Measurements from ENCODE around the gene GRID1. TPM values are rescaled to one million over a fixed set of nuclear protein-coding genes. Genes with fewer than 3 reads are reported as not detected.

GRID1 gene
- total and polyA plus RNA-seq, 10 of the 15 experiments (the other 5 are each of a cell fraction or from before 2014, with no cell fraction given): 0.04 to 0.62 (median 0.08) TPM; not detected in 5

- DNase-seq (ENCODE audit: low read depth, low spot score) (no peak), FAIRE-seq (no peak), ATAC-seq (no peak)
- Histone ChIP-seq H3K27ac (ENCODE audit: control insufficient read depth, insufficient read depth) (no peak overlapping the region), H3K27me3 (replicated peaks in 1 of 2; ENCODE audit: control insufficient read depth in 2 of 2, insufficient read depth in 2 of 2, low read length in 1 of 2) (no peaks in the 10 kb centered on the region; a peak in 1 of 4 replicates), H3K4me2 (ENCODE audit: control insufficient read depth, insufficient read depth) (no peak overlapping the region), H3K36me3 (ENCODE audit: control insufficient read depth in 2 of 2, insufficient read depth in 2 of 2, low read length in 1 of 2) (no peaks in the 10 kb centered on the region), H3K9ac (ENCODE audit: control insufficient read depth, insufficient read depth, low read length) (no peak overlapping the region), H2AFZ (ENCODE audit: control insufficient read depth, low read depth, low read length) (no peak overlapping the region), H3K4me1 (ENCODE audit: control insufficient read depth, insufficient read depth, low read length) (no peaks in the 10 kb centered on the region), H3K4me3 (no peak overlapping the region), H4K20me1 (ENCODE audit: control insufficient read depth, insufficient read depth) (no peaks in the 10 kb centered on the region), H3K79me2 (ENCODE audit: control insufficient read depth, insufficient read depth, low read length) (no peaks in the 10 kb centered on the region), H3K9me3 (replicated peaks; ENCODE audit: control insufficient read depth, insufficient read depth, low read length) (no peaks in the 10 kb centered on the region)
- in situ Hi-C loops (cut with MboI) (no loop called here), intact Hi-C loops (cut with micrococcal nuclease; ENCODE audit: unreplicated experiment) (no loop called here)
- BruUV-seq (replicated peaks): no TSS peak
- RAD21 ChIA-PET (ENCODE audit: unreplicated experiment): no interaction called here
- CTCF ChIA-PET: no interaction called here
- 0% methylated on average over 2 of the region's 2 CpGs for WGBS (ENCODE audit: insufficient coverage, insufficient replicate concordance, low lambda C conversion rate, missing lambda C conversion rate)
- TF ChIP-seq PML (IDR thresholded peaks at IDR 0.05; ENCODE audit: low read length): no peak
- no peak for TF ChIP-seq NFXL1 (IDR thresholded peaks at IDR 0.05; ENCODE audit: borderline replicate concordance)
- no peak for TF ChIP-seq STAT3 (IDR thresholded peaks at IDR 0.05; ENCODE audit: low read depth, low read length)
- no peak for TF ChIP-seq SMAD5 (IDR thresholded peaks at IDR 0.05; ENCODE audit: low read depth)
- TF ChIP-seq BCL11A (IDR thresholded peaks at IDR 0.05; ENCODE audit: low read depth, low read length): no peak
- no peak for TF ChIP-seq ZNF622 (IDR thresholded peaks at IDR 0.05)
- no peak for TF ChIP-seq E2F8 (IDR thresholded peaks at IDR 0.05; ENCODE audit: low read depth, partially characterized antibody)
- TF ChIP-seq USF1 (IDR thresholded peaks at IDR 0.05; ENCODE audit: borderline replicate concordance, extremely low read length, insufficient read depth, low read depth, low read length): no peak
- TF ChIP-seq EP300 (IDR thresholded peaks at IDR 0.05; ENCODE audit: borderline replicate concordance in 1 of 2, control insufficient read depth in 1 of 2, low read depth in 2 of 2, low read length in 2 of 2): no peak
- TF ChIP-seq POLR2A (IDR thresholded peaks at IDR 0.05; ENCODE audit: low read depth, low read length): no peak
- TF ChIP-seq LARP7 (IDR thresholded peaks at IDR 0.05): no peak
- TF ChIP-seq ESRRA (IDR thresholded peaks at IDR 0.05; ENCODE audit: low read length): no peak
- no peak for TF ChIP-seq SMAD1 (IDR thresholded peaks at IDR 0.05; ENCODE audit: low read depth, partially characterized antibody)
- no peak for TF ChIP-seq POLR2AphosphoS5 (IDR thresholded peaks at IDR 0.05; ENCODE audit: low read length)
- TF ChIP-seq MEF2B (IDR thresholded peaks at IDR 0.05; ENCODE audit: partially characterized antibody, poor library complexity, severe bottlenecking): no peak
- no peak for TF ChIP-seq GABPA (IDR thresholded peaks at IDR 0.05; ENCODE audit: low read depth)
- no peak for TF ChIP-seq PKNOX1 (IDR thresholded peaks at IDR 0.05)
- no peak for TF ChIP-seq BHLHE40 (IDR thresholded peaks at IDR 0.05; ENCODE audit: borderline replicate concordance in 1 of 2, low read depth in 2 of 2, low read length in 1 of 2)
- SMC1A ChIA-PET (ENCODE audit: uncharacterized antibody, unreplicated experiment): no interaction called here
- POLR2A ChIA-PET: no interaction called here
Measured at GRCh38 chr10:86269332-86269731, 97.3 kb downstream of the GRID1 start.
